Epithelial cell of proximal tubule (primary cell): Measurements from ENCODE around the gene DIS3. TPM values are rescaled to one million over a fixed set of nuclear protein-coding genes. Genes with fewer than 3 reads are reported as not detected.

Source experiments
- DNase-seq: peaks from one replicate; pipeline ENCODE4 v3.0.0-alpha.2; 2011; ENCODE audit warnings: low read depth
- H3K4me3 ChIP-seq: 2 replicates; pipeline ENCODE4 v1.5.1; 2011; ENCODE audit warnings: low read depth, mild to moderate bottlenecking, low read length
- total RNA-seq: library from RNA; depleted of rRNA; stranded (reverse); fragments of >200 nt; gene quantifications from 2 replicates; pipeline ENCODE4 v1.2.3, GENCODE V29; 2015
- TF ChIP-seq, protein P1 (sequence below): conservative IDR thresholded peaks from 2 replicates; pipeline ENCODE4 v1.5.1; 2012; ENCODE audit warnings: low read depth, mild to moderate bottlenecking, low read length

DIS3 gene
- total RNA-seq, 1 donor from 2014 or later: 27.4 TPM

DNA sequence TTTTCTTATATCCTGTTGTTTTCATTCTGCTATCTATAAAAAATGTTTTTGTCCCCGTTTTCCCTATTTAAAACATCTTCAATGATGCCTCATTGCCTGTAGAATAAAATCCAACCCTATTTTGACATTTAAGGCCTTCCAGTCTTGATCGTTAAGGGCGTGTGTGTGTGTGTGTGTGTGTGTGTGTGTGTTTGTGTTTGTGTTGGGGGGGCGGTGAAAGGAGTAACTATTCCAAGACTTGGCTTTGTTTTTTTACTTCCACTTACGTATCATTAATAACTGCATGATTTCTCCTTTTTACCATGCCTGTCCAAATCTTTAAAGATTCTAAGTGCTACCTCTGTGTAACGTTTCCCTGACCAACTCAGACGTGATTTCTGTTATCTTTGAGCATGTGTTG lies 1.0 kb upstream of the DIS3 start:
- TF ChIP-seq, protein P1, sequence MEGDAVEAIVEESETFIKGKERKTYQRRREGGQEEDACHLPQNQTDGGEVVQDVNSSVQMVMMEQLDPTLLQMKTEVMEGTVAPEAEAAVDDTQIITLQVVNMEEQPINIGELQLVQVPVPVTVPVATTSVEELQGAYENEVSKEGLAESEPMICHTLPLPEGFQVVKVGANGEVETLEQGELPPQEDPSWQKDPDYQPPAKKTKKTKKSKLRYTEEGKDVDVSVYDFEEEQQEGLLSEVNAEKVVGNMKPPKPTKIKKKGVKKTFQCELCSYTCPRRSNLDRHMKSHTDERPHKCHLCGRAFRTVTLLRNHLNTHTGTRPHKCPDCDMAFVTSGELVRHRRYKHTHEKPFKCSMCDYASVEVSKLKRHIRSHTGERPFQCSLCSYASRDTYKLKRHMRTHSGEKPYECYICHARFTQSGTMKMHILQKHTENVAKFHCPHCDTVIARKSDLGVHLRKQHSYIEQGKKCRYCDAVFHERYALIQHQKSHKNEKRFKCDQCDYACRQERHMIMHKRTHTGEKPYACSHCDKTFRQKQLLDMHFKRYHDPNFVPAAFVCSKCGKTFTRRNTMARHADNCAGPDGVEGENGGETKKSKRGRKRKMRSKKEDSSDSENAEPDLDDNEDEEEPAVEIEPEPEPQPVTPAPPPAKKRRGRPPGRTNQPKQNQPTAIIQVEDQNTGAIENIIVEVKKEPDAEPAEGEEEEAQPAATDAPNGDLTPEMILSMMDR: no peak
- peak overlapping the region; percentile 97 for H3K4me3 ChIP-seq
- no peak for DNase-seq

DNA sequence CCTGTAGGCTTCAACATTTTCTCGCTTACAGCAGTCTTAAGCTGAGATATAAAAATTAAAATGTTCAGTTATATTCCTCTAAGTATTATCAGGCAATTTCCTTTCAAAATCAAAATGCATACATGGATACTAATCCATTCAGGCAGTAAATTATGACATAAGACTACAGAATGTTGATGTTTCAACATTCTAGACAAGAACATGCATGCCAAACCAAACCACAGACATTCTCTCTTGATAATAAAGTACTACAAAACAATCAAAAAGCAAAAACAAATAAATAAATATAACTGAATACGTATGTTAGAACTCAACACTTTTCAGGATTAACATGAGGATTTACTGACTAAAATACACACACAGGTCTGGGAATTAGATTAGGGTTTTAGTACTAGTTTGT lies 7.7 kb downstream of the DIS3 start:
- no peak for DNase-seq
- TF ChIP-seq, protein P1: no peak
- no peak overlapping the region for H3K4me3 ChIP-seq

DNA sequence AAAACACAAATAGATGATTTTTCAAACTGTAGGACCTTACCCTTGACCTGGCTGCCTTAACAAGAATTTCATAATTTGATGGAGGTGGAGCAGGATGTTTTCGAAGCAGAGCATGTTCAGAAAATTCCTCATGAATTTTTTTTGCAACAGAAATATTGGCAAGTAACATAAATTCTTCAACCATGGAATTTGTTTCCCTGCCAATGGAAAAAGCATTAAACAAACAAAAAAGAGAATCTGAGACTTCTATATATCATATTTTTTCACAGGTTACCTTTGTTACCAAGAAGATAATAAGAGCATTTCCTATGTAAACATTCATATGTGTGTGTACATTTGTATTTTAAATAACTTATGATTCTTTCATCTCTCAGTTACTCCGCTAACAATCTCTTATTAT lies 18.3 kb downstream of the DIS3 start:
- TF ChIP-seq, protein P1: no peak
- DNase-seq: no peak

DNA sequence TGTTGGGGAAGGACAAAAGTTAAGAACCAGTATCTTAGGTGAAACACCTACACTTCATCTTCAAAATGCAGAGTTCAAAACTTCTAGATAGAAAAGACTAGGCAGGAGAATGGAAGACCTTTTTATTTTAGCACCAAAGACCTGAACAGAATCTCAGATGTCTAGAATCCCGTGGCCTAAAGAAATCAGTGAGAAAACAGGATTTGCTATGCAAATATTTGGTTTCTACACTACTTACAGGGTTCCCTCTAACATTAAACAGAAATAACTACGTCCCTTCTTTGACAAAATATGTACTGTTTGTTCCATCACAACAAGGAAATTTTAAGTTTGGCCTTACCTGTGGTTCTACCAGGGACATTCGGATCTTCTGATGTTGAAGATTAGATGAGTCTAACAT lies 21.5 kb downstream of the DIS3 start:
- no peak overlapping the region for H3K4me3 ChIP-seq
- TF ChIP-seq, protein P1: no peak
- DNase-seq: no peak

More for the DNA sequence above, 18.3 kb downstream of the DIS3 start:
- no peak overlapping the region for H3K4me3 ChIP-seq

DNA sequence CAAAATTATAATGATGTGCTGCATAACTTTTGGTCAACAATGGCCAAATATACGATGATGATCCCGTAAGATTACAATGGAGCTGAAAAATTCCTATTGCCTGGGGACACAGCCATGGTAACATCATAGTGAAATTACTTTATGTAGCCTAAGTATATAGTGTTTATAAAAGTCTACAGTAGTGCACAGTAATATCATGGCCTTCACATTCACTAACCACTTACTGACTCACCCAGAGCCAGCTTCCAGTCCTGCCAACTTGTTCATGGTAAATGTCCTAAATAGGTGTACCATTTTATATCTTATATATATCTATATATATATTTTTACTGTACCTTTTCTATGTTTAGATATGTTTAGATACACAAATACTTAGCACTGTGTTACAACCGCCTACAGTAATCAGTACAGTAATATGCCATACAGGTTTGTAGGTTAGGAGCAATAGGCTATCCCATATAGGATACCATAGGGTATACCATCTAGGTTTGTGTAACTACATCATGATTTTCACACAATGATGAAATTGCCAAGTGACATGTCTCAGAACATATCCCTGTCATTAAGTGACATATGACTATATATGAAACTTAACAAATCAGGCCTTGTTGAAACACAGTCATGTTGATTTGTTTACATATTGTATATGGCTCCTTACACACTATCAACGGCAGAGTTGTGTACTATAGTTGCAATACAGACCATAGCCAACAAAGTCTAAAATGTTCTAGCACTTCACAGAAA lies 23.7 kb downstream of the DIS3 start:
- TF ChIP-seq, protein P1: no peak
- no peak for DNase-seq
- no peak overlapping the region for H3K4me3 ChIP-seq

DNA sequence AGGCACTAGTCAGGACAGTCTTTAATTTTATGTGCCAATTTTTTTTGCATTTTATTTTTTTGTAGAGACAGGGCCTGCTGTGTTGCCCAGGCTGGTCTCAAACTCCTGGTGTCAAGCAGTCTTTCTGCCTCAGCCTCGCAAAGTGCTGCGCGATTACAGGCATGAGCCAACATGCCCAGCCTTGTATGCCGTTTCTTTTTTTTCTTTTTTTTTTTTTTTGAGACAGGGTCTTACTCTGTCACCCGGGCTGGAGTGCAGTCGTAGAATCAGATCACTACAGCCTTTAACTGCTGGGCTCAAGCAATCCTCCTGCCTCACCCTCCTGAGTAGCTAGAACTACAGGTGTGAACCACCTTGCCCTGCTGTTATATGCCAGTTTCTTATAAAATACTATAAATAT lies 27.6 kb downstream of the DIS3 start:
- no peak overlapping the region for H3K4me3 ChIP-seq
- TF ChIP-seq, protein P1: no peak
- DNase-seq: no peak

GRCh38 chr13:72751220-72751619 lies 30.5 kb downstream of the DIS3 start:
- no peak for DNase-seq
- TF ChIP-seq, protein P1: no peak
- no peak overlapping the region for H3K4me3 ChIP-seq
